ENCODE data around the gene IL1R1. TPM values are rescaled to one million over a fixed set of nuclear protein-coding genes. Genes with fewer than 3 reads are reported as not detected.

IL1R1 gene
- total and polyA plus RNA-seq, 10 of the 15 experiments (the other 5 are each of a cell fraction or from before 2014, with no cell fraction given): 0.17 to 13.2 (median 0.53) TPM

DNA sequence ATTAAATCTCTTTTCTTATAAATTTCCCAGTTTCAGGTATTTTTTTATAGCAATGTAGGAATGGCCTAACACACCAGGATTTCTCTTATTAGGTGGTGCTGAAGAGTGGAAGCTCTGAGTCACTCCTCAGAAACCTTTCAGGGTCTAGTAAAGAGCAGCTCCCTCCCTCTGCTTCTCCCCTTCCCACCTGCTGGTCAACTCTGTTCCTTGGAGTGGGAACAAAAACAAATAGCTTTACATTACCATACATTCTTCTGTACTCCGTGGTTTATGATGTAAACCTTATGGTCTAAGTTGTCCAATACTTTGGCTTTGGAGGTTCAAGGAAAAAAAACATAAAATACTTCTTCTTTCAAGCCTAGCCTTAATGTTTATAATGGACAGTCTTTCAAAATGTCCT, 2.7 kb upstream of the IL1R1 start (continued):
- TF ChIP-seq, protein P1, sequence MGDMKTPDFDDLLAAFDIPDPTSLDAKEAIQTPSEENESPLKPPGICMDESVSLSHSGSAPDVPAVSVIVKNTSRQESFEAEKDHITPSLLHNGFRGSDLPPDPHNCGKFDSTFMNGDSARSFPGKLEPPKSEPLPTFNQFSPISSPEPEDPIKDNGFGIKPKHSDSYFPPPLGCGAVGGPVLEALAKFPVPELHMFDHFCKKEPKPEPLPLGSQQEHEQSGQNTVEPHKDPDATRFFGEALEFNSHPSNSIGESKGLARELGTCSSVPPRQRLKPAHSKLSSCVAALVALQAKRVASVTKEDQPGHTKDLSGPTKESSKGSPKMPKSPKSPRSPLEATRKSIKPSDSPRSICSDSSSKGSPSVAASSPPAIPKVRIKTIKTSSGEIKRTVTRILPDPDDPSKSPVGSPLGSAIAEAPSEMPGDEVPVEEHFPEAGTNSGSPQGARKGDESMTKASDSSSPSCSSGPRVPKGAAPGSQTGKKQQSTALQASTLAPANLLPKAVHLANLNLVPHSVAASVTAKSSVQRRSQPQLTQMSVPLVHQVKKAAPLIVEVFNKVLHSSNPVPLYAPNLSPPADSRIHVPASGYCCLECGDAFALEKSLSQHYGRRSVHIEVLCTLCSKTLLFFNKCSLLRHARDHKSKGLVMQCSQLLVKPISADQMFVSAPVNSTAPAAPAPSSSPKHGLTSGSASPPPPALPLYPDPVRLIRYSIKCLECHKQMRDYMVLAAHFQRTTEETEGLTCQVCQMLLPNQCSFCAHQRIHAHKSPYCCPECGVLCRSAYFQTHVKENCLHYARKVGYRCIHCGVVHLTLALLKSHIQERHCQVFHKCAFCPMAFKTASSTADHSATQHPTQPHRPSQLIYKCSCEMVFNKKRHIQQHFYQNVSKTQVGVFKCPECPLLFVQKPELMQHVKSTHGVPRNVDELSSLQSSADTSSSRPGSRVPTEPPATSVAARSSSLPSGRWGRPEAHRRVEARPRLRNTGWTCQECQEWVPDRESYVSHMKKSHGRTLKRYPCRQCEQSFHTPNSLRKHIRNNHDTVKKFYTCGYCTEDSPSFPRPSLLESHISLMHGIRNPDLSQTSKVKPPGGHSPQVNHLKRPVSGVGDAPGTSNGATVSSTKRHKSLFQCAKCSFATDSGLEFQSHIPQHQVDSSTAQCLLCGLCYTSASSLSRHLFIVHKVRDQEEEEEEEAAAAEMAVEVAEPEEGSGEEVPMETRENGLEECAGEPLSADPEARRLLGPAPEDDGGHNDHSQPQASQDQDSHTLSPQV (IDR thresholded peaks at IDR 0.05): no peak
- TF ChIP-seq, protein P2, sequence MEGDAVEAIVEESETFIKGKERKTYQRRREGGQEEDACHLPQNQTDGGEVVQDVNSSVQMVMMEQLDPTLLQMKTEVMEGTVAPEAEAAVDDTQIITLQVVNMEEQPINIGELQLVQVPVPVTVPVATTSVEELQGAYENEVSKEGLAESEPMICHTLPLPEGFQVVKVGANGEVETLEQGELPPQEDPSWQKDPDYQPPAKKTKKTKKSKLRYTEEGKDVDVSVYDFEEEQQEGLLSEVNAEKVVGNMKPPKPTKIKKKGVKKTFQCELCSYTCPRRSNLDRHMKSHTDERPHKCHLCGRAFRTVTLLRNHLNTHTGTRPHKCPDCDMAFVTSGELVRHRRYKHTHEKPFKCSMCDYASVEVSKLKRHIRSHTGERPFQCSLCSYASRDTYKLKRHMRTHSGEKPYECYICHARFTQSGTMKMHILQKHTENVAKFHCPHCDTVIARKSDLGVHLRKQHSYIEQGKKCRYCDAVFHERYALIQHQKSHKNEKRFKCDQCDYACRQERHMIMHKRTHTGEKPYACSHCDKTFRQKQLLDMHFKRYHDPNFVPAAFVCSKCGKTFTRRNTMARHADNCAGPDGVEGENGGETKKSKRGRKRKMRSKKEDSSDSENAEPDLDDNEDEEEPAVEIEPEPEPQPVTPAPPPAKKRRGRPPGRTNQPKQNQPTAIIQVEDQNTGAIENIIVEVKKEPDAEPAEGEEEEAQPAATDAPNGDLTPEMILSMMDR (IDR thresholded peaks at IDR 0.05 in 2 of 3, conservative IDR thresholded peaks at IDR 0.05 in 1 of 3; ENCODE audit: control insufficient read depth in 2 of 3, extremely low read depth in 1 of 3, insufficient read depth in 1 of 3, low read depth in 3 of 3, low read length in 3 of 3): no peak
- TF ChIP-seq TCF12 (IDR thresholded peaks at IDR 0.05; ENCODE audit: low read depth, low read length) (no peak), TBL1XR1 (IDR thresholded peaks at IDR 0.05; ENCODE audit: low read depth, low read length) (no peak), BMI1 (IDR thresholded peaks at IDR 0.05; ENCODE audit: borderline replicate concordance) (no peak), ESRRA (IDR thresholded peaks at IDR 0.05; ENCODE audit: low read length) (no peak), RB1 (IDR thresholded peaks at IDR 0.05; ENCODE audit: borderline replicate concordance) (no peak), SMAD5 (IDR thresholded peaks at IDR 0.05; ENCODE audit: low read depth) (no peak)
- TF ChIP-seq, protein P3, sequence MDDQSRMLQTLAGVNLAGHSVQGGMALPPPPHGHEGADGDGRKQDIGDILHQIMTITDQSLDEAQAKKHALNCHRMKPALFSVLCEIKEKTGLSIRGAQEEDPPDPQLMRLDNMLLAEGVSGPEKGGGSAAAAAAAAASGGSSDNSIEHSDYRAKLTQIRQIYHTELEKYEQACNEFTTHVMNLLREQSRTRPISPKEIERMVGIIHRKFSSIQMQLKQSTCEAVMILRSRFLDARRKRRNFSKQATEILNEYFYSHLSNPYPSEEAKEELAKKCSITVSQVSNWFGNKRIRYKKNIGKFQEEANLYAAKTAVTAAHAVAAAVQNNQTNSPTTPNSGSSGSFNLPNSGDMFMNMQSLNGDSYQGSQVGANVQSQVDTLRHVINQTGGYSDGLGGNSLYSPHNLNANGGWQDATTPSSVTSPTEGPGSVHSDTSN (IDR thresholded peaks at IDR 0.05; ENCODE audit: insufficient replicate concordance, low read depth, low read length): no peak
